Gastroesophageal sphincter (tissue), 4 donors: ENCODE results near the gene GGCX. TPM values are rescaled to one million over a fixed set of nuclear protein-coding genes. Genes with fewer than 3 reads are reported as not detected.
A peak's percentile ranks its signal among the peaks of the same experiment; 100 is the strongest.

ENCODE experiments used
- ATAC-seq: fragments of 150-250 bp; one replicate; pipeline ENCODE4 v1.9.1; 2016; ENCODE audit warnings: mild to moderate bottlenecking, moderate library complexity
- H3K27ac ChIP-seq, 4 donors: fragments of 200-600 bp; sonication (generic) in 3 of 4; 1 replicate in 3 of 4; 2 replicates in 1 of 4; pipeline ENCODE4 v1.5.1; 2016 to 2019
- H3K27me3 ChIP-seq: fragments of 200-600 bp; sonication (generic); one replicate; pipeline ENCODE4 v1.5.1; 2019
- H3K36me3 ChIP-seq, 2 donors: fragments of 200-600 bp; sonication (generic); one replicate each; pipeline ENCODE4 v1.5.1; 2019; ENCODE audit warnings: control low read depth in 1 of 2
- H3K4me1 ChIP-seq, 3 donors: fragments of 200-600 bp; sonication (generic); 1 replicate in 2 of 3; 2 replicates in 1 of 3; pipeline ENCODE4 v1.5.1; 2016 to 2019; ENCODE audit warnings: control low read depth in 2 of 3
- H3K4me3 ChIP-seq, 2 donors: fragments of 200-600 bp; sonication (generic); one replicate each; pipeline ENCODE4 v1.5.1; 2019; ENCODE audit warnings: mild to moderate bottlenecking in 1 of 2, moderate library complexity in 1 of 2
- H3K9me3 ChIP-seq, 3 donors: fragments of 200-600 bp; sonication (generic); one replicate each; pipeline ENCODE4 v1.5.1; 2017 to 2019; ENCODE audit warnings: control low read depth in 2 of 3
- EP300 ChIP-seq: sonication (generic); formaldehyde crosslinking; IDR thresholded peaks from one replicate; pipeline ENCODE4 v1.6.1; 2017; ENCODE audit warnings: antibody characterized with exemption, mild to moderate bottlenecking
- POLR2A ChIP-seq, 2 donors: fragments of 450-650 bp; IDR thresholded peaks; one replicate each; pipeline ENCODE4 v1.6.1; 2017; ENCODE audit warnings: antibody characterized with exemption in 2 of 2, mild to moderate bottlenecking in 2 of 2, moderate library complexity in 1 of 2
- POLR2AphosphoS5 ChIP-seq: sonication (generic); formaldehyde crosslinking; IDR thresholded peaks from one replicate; pipeline ENCODE4 v1.6.1; 2017; ENCODE audit warnings: antibody characterized with exemption
- WGBS, 2 donors: methylation state at CpG; one replicate each; pipeline ENCODE4 v1.1.5; 2018; ENCODE audit warnings: low coverage in 1 of 2; 5-methylcytosine and 5-hydroxymethylcytosine counted together
- total RNA-seq, 4 donors: library from RNA; depleted of rRNA; stranded (reverse); fragments of >200 nt; gene quantifications; one replicate each; pipeline ENCODE4 v1.1.0, GENCODE V29; 2016
- TF ChIP-seq, protein P1 (sequence below), 4 experiments: fragments of 200-600 bp in 2 of 4; fragments of 450-650 bp in 2 of 4; sonication (generic) in 1 of 4; IDR thresholded peaks; one replicate each; pipeline ENCODE4 v1.5.1; 2017 to 2019; ENCODE audit warnings: antibody characterized with exemption in 4 of 4, mild to moderate bottlenecking in 2 of 4, moderate library complexity in 2 of 4

The GGCX gene
- total RNA-seq, 4 donors from 2014 or later, result 16.2 to 29.3 (median 24.3) TPM

DNA sequence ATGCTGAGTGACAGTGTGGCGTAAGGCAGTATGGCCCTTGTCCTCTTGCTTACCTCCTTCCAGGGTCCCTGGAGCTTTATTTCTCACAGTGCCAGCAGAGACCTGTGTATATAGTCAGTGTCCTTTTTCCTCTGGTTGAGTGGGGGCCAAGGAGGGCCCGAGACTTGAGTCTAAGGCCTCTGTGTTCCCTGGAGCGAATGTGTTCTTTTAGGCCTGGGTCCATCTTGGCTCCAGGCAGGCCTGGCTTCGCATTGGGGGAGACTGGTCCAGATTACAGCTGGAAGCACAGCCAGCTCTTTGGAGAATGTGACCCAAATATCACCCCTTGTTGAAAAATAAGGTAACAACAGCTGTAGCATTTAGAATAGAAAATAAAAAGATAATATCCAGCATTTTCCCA lies 27.9 kb upstream of the GGCX start:
- no peaks in the 10 kb centered on the region for H3K9me3 ChIP-seq
- peak overlapping the region in 3 of 4 donors; percentile 33 to 73 (median 63) for H3K27ac ChIP-seq
- H3K27me3 ChIP-seq, result no peaks in the 10 kb centered on the region
- peaks cover 0 to 93% (median 36%) of the 10 kb centered on the region in 3 donors for H3K4me1 ChIP-seq
- peak; percentile 25 for ATAC-seq
- TF ChIP-seq, protein P1, sequence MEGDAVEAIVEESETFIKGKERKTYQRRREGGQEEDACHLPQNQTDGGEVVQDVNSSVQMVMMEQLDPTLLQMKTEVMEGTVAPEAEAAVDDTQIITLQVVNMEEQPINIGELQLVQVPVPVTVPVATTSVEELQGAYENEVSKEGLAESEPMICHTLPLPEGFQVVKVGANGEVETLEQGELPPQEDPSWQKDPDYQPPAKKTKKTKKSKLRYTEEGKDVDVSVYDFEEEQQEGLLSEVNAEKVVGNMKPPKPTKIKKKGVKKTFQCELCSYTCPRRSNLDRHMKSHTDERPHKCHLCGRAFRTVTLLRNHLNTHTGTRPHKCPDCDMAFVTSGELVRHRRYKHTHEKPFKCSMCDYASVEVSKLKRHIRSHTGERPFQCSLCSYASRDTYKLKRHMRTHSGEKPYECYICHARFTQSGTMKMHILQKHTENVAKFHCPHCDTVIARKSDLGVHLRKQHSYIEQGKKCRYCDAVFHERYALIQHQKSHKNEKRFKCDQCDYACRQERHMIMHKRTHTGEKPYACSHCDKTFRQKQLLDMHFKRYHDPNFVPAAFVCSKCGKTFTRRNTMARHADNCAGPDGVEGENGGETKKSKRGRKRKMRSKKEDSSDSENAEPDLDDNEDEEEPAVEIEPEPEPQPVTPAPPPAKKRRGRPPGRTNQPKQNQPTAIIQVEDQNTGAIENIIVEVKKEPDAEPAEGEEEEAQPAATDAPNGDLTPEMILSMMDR (IDR thresholded peaks at IDR 0.05), result no peak
- TF ChIP-seq POLR2AphosphoS5, result no peak
- no peak for TF ChIP-seq EP300
- TF ChIP-seq POLR2A (IDR thresholded peaks at IDR 0.05), result no peak
- no peak overlapping the region for H3K4me3 ChIP-seq
- H3K36me3 ChIP-seq, result peaks cover 0 to 6% of the 10 kb centered on the region in 2 donors
- WGBS, 2 donors, result 67% methylated on average over 4 of the region's 4 CpGs; no CpG with 5 or more reads in 1 of the 2 donors

DNA sequence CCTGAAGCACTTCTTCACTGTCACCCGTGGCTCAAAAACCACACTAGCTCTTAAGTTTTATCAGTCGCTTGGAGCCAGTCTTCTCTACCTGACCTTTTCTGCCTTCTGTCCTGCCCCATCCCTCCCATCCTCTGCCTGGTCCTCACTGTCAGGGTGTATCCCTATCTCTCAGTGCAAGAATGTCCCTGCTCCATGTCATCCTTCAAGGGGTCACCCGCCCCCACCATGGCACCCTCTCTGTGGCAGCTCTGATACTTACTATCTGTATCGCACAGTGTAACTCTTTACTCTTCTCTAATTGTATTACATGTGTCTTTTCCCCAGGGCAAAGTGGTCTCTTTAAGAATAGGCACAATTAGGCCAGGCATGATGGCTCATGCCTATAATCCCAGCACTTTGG lies 27.4 kb upstream of the GGCX start:
- no peak for TF ChIP-seq POLR2A (IDR thresholded peaks at IDR 0.05)
- TF ChIP-seq, protein P1 (IDR thresholded peaks at IDR 0.05), result no peak
- no peak for TF ChIP-seq POLR2AphosphoS5
- TF ChIP-seq EP300, result no peak
- Histone ChIP-seq H3K4me3 (no peak overlapping the region), H3K27me3 (no peaks in the 10 kb centered on the region), H3K4me1 (peaks cover 0 to 95% (median 39%) of the 10 kb centered on the region in 3 donors), H3K27ac (peak overlapping the region in 3 of 4 donors; percentile 33 to 73 (median 63)), H3K9me3 (no peaks in the 10 kb centered on the region), H3K36me3 (peaks cover 0 to 6% of the 10 kb centered on the region in 2 donors)
- no peak for ATAC-seq
- WGBS, 2 donors, result 85 to 88% methylated on average over 3 to 4 of the region's 4 CpGs

DNA sequence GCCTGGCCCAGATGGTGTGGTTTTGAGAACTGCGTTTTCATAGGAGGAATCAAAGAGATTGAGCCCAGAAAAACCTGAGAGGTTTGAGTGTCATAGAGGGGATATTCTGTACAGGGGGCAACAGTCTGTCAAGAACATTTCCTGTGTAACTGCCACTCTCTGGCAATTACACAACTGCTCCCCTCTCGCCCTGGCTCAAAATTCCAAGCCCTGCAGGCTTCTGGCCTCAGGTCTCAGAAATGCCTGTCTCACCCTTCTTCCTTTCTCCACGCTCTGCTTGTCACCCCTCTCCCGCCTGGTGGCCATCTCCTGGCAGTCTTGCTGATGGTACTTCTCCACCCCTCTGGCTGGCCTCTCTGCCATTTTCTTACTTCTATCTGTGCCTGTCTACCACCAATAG lies 26.9 kb upstream of the GGCX start:
- H3K4me1 ChIP-seq, result peaks cover 0 to 97% (median 42%) of the 10 kb centered on the region in 3 donors
- H3K9me3 ChIP-seq, result no peaks in the 10 kb centered on the region
- peak overlapping the region in 3 of 4 donors; percentile 33 to 73 (median 63) for H3K27ac ChIP-seq
- no peaks in the 10 kb centered on the region for H3K27me3 ChIP-seq
- no peak for TF ChIP-seq POLR2A (IDR thresholded peaks at IDR 0.05)
- TF ChIP-seq POLR2AphosphoS5, result no peak
- TF ChIP-seq, protein P1 (IDR thresholded peaks at IDR 0.05), result no peak
- TF ChIP-seq EP300, result no peak
- WGBS, 2 donors, result 85 to 89% methylated on average over 4 of the region's 4 CpGs
- H3K36me3 ChIP-seq, result peaks cover 0 to 5% of the 10 kb centered on the region in 2 donors
- no peak overlapping the region for H3K4me3 ChIP-seq
- ATAC-seq, result no peak

DNA sequence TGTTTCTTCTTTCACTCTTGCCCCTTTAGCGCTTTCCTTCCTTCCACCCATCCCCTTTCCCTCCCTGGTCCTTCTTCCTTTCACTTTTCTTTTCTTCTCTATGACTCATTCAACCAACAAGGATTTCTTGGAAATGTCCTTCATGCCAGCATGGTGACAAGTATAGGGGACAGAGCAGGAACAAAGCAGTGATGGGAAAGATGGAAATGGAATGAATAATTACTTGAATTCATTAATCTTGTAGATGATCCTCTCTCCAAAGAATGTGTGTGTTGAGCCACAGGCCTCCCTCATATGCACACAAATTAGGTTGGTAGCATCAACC lies 24.4 kb upstream of the GGCX start:
- Histone ChIP-seq H3K4me1 (peaks cover 0 to 76% (median 31%) of the 10 kb centered on the region in 3 donors), H3K4me3 (peak overlapping the region in 1 of 2 donors; percentile 79), H3K9me3 (no peaks in the 10 kb centered on the region), H3K27me3 (no peaks in the 10 kb centered on the region), H3K27ac (peak overlapping the region; percentile 41 to 90 (median 89)), H3K36me3 (no peaks in the 10 kb centered on the region)
- 50 to 60% methylated on average over 1 of the region's 1 CpG for WGBS, 2 donors
- peak; percentile 86 for TF ChIP-seq POLR2AphosphoS5
- TF ChIP-seq EP300, result no peak
- TF ChIP-seq, protein P1 (IDR thresholded peaks at IDR 0.05), result no peak
- ATAC-seq, result no peak
